Measurements from ENCODE around the gene CFAP61. TPM values are rescaled to one million over a fixed set of nuclear protein-coding genes. Genes with fewer than 3 reads are reported as not detected.

Gene CFAP61
- total and polyA plus RNA-seq, 10 donors = 0.06 to 0.17 TPM; not detected in 8

DNA sequence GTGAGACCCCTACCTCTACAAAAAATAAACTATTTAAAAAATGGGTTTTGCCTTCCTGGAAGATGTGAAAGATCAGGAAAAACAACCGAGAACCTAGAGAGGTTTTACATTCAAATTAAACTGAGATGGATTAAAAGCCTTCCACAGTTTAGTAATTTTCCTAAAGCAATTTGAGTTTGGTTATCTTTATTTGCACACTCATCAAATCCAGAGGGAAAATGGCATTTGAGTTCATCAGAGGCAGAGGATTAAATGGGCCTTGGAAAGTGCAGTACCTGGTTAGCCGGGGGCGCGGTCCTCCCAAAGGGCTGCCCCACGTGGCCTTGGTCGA, 158.6 kb downstream of the CFAP61 start:
- Histone ChIP-seq H3K9me3 (no peaks in the 10 kb centered on the region), H3K4me1 (no peaks in the 10 kb centered on the region), H3K27me3 (replicated peaks in 1 of 7) (peaks cover 0 to 24% (median 0%) of the 10 kb centered on the region in 7 donors), H3K4me3 (no peak overlapping the region), H3K27ac (no peak overlapping the region), H3K36me3 (no peaks in the 10 kb centered on the region)
- 81 to 89% (median 85%) methylated on average over 6 of the region's 6 CpGs for WGBS, 5 donors
- DNase-seq = no peak
- TF ChIP-seq, protein P1, sequence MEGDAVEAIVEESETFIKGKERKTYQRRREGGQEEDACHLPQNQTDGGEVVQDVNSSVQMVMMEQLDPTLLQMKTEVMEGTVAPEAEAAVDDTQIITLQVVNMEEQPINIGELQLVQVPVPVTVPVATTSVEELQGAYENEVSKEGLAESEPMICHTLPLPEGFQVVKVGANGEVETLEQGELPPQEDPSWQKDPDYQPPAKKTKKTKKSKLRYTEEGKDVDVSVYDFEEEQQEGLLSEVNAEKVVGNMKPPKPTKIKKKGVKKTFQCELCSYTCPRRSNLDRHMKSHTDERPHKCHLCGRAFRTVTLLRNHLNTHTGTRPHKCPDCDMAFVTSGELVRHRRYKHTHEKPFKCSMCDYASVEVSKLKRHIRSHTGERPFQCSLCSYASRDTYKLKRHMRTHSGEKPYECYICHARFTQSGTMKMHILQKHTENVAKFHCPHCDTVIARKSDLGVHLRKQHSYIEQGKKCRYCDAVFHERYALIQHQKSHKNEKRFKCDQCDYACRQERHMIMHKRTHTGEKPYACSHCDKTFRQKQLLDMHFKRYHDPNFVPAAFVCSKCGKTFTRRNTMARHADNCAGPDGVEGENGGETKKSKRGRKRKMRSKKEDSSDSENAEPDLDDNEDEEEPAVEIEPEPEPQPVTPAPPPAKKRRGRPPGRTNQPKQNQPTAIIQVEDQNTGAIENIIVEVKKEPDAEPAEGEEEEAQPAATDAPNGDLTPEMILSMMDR (IDR thresholded peaks at IDR 0.05 in 8 of 11, conservative IDR thresholded peaks at IDR 0.05 in 3 of 11) = no peak
- TF ChIP-seq POLR2AphosphoS5 (IDR thresholded peaks at IDR 0.05) = no peak
- no peak for TF ChIP-seq POLR2A (IDR thresholded peaks at IDR 0.05)
- intact Hi-C loops (cut with DNase I; ENCODE audit: low total_unique reads) = no loop called here

DNA sequence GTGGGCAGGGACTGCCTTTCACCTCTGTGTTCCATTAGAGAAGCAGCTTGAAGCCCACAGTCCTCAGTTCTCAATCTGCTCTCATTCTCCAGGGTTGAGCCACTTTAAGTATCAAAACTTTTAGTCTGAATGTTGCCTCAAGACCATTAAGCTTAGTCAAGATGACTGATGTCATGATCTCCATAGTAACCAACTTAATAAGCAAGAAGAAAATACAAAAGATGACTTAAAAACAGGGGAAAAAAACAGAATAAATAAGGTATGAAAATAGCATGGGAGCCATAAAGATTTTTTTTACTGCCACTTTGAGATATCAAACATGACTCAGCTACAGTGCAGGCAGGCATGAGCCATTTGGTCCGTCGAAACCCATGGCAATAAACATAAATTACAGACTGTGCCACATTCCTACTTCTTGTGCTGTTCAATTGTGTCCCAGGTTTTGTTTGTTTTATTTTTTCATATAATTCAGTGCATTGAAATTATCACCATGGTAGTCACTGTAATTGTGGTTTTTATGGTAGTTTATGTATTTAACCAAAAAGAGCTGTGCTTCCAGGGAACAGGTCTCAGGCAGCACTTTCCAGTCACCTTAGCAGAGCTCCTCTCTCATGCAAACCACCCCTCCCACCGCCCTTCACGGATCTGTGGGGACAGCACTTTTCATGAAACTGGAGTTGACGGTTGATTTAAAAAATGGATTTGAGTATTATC, 159.1 kb downstream of the CFAP61 start:
- Histone ChIP-seq H3K36me3 (no peaks in the 10 kb centered on the region), H3K4me3 (no peak overlapping the region), H3K27me3 (replicated peaks in 1 of 7) (peaks cover 0 to 30% (median 0%) of the 10 kb centered on the region in 7 donors), H3K9me3 (no peaks in the 10 kb centered on the region), H3K27ac (no peak overlapping the region), H3K4me1 (no peaks in the 10 kb centered on the region)
- intact Hi-C loops (cut with DNase I; ENCODE audit: low total_unique reads) = no loop called here
- WGBS, 5 donors = 57 to 72% (median 70%) methylated on average over 5 of the region's 5 CpGs
- no peak for TF ChIP-seq POLR2A (IDR thresholded peaks at IDR 0.05)
- TF ChIP-seq POLR2AphosphoS5 (IDR thresholded peaks at IDR 0.05) = no peak
- TF ChIP-seq, protein P1 (IDR thresholded peaks at IDR 0.05 in 8 of 11, conservative IDR thresholded peaks at IDR 0.05 in 3 of 11) = no peak
- DNase-seq = no peak

DNA sequence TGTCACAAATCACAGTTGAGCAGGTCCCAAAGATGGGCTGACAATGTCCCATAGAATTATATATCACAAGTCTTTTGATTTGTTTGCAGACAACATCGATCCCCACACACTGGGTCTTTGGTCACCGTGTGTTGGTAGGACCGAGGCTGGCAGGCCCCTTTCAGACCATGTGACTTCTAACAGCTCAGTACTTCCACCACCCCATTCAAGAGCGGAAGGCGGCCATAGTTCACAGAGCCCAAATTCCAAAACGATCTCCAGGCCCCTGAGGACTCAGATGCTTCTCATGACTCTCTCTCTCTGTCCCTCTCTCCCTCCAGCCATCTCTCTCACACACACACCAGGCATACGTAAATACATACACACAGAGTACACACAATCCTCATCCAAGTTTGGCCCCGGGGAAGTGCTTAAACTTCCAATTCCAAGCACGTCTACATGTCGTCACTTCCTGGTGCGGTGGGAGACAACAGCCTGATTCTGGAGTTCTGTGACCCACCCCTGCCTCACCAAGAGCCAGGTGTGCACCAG, 159.7 kb downstream of the CFAP61 start:
- TF ChIP-seq, protein P1 (IDR thresholded peaks at IDR 0.05 in 8 of 11, conservative IDR thresholded peaks at IDR 0.05 in 3 of 11) = no peak
- TF ChIP-seq POLR2A (IDR thresholded peaks at IDR 0.05) (no peak), POLR2AphosphoS5 (IDR thresholded peaks at IDR 0.05) (no peak)
- Histone ChIP-seq H3K4me1 (no peaks in the 10 kb centered on the region), H3K4me3 (no peak overlapping the region), H3K27me3 (replicated peaks in 1 of 7) (peaks cover 0 to 29% (median 0%) of the 10 kb centered on the region in 7 donors), H3K36me3 (no peaks in the 10 kb centered on the region), H3K27ac (no peak overlapping the region), H3K9me3 (no peaks in the 10 kb centered on the region)
- 87 to 93% (median 90%) methylated on average over 11 of the region's 11 CpGs for WGBS, 5 donors
- intact Hi-C loops (cut with DNase I; ENCODE audit: low total_unique reads) = no loop called here
- no peak for DNase-seq

DNA sequence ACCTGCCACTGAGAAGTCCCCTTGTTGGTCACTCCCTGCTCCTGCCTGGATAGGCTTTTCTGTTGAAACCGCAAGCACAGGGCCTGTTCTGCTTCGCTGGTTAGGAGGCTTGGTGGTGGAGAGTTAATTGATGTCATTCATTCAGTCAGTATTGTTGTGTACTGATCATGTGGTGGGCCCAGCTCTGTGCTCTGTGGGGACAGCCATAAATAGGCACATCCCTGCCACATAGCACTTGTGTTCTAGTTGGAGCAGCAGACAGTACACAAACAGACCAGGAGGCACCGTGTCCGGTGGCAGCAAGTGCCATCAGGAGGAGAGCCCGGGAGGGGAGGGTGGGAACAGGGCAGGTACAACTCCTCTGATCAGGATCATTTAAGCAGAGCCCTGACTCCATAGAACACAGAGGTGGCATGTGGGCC, 160.4 kb downstream of the CFAP61 start:
- H3K4me1 ChIP-seq = no peaks in the 10 kb centered on the region
- H3K27ac ChIP-seq = no peak overlapping the region
- H3K9me3 ChIP-seq = peaks cover 0 to under 1% (median 0%) of the 10 kb centered on the region in 8 donors
- no peak overlapping the region for H3K4me3 ChIP-seq
- no peak for TF ChIP-seq POLR2A (IDR thresholded peaks at IDR 0.05)
- TF ChIP-seq, protein P1 (IDR thresholded peaks at IDR 0.05 in 8 of 11, conservative IDR thresholded peaks at IDR 0.05 in 3 of 11) = no peak
- TF ChIP-seq POLR2AphosphoS5 (IDR thresholded peaks at IDR 0.05) = no peak
- intact Hi-C loops (cut with DNase I; ENCODE audit: low total_unique reads) = no loop called here
- 76 to 90% (median 83%) methylated on average over 5 of the region's 5 CpGs for WGBS, 5 donors
- DNase-seq = no peak
- no peaks in the 10 kb centered on the region for H3K36me3 ChIP-seq
- peaks cover 0 to 24% (median 0%) of the 10 kb centered on the region in 7 donors for H3K27me3 ChIP-seq (replicated peaks in 1 of 7)
